Epithelial cell of proximal tubule (primary cell): ENCODE measurements around the gene PROSER2. TPM values are rescaled to one million over a fixed set of nuclear protein-coding genes. Genes with fewer than 3 reads are reported as not detected.

ENCODE experiments used
- DNase-seq: peaks from one replicate; pipeline ENCODE4 v3.0.0-alpha.2; 2011; ENCODE audit warnings: low read depth
- H3K4me3 ChIP-seq: 2 replicates; pipeline ENCODE4 v1.5.1; 2011; ENCODE audit warnings: low read depth, mild to moderate bottlenecking, low read length
- total RNA-seq: library from RNA; depleted of rRNA; stranded (reverse); fragments of >200 nt; gene quantifications from 2 replicates; pipeline ENCODE4 v1.2.3, GENCODE V29; 2015
- TF ChIP-seq, protein P1 (sequence below): conservative IDR thresholded peaks from 2 replicates; pipeline ENCODE4 v1.5.1; 2012; ENCODE audit warnings: low read depth, mild to moderate bottlenecking, low read length

The PROSER2 gene
- total RNA-seq, 1 donor from 2014 or later: 91.6 TPM

DNA sequence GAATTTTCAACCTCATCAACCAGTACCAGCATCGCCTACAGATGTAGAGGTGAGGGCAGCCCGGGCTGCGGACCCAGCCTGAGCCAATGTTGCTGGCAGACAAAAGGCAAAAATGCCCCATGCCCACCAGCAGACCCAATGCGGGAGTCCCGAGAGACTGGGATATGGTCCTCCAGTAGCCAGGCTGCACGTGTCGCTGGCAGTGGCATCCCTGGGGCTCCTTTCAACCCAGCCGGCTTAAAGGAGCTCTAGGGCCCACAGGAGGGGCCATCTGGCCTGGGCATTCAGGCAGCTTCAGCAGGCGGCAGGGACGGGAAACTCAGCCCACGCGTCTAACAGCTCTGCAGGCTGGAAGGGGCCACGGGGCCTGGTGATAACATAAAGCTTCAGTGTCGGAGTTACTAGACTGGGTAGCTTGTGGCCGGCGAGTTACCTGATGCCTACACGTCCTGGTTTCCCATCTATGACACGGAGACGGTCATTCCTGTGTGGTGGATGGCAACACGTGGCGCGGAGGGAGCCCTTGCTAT, 70.7 kb downstream of the PROSER2 start:
- no peak for DNase-seq
- TF ChIP-seq, protein P1, sequence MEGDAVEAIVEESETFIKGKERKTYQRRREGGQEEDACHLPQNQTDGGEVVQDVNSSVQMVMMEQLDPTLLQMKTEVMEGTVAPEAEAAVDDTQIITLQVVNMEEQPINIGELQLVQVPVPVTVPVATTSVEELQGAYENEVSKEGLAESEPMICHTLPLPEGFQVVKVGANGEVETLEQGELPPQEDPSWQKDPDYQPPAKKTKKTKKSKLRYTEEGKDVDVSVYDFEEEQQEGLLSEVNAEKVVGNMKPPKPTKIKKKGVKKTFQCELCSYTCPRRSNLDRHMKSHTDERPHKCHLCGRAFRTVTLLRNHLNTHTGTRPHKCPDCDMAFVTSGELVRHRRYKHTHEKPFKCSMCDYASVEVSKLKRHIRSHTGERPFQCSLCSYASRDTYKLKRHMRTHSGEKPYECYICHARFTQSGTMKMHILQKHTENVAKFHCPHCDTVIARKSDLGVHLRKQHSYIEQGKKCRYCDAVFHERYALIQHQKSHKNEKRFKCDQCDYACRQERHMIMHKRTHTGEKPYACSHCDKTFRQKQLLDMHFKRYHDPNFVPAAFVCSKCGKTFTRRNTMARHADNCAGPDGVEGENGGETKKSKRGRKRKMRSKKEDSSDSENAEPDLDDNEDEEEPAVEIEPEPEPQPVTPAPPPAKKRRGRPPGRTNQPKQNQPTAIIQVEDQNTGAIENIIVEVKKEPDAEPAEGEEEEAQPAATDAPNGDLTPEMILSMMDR: no peak
- no peak overlapping the region for H3K4me3 ChIP-seq

DNA sequence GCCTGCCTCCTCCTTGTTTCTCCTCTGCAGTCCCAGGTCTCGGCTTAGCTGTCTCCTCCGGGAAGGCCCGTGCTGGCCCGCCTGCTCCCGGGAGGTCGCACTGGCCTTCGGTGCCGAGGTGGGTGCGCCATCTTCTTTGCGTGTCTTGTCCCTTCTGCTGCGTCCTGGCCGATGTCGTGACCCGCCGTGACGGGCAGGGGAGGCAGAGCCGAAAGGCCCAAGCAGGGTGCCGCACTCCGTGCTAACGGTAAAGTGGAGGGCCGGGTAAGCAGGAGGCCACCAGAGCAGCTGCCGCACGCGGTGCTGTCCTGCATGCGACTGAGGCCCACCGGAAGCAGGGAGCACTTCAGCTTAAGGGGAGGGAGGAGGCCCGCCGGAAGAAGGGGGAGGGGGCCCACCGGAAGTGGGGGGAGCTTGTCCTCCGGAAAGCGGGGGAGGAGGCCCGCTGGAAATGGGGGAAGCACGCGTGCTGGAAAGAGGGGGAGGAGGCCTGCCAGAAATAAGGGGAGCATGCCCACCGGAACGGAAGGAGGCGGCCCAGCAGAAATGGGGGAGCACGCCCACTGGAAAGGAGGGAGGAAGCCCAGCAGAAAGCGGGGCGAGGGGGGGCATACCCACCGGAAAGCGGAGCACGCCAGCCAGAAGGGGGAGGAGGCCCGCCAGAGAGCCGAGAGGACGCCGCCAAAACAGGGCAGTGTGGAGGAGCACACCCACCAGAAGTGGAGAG, 71.4 kb downstream of the PROSER2 start:
- TF ChIP-seq, protein P1: no peak
- no peak overlapping the region for H3K4me3 ChIP-seq
- DNase-seq: no peak

DNA sequence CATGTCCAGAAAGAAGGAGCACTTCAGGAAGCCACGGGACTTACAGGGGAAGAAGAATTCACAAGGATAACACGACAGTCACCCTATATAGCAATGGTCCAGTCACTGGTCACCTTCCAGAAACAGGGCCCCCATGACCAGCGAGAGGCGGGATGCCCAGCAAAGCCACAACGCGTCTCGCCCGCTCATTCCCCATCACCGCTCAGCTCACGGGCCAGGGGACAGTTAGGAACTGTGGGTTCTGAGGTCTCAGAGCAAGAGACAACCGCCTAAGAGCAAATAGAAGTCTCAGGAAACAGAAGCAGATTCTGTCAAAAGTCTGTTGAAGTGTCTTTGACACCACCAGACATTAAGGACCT, 71.9 kb downstream of the PROSER2 start:
- no peak for DNase-seq
- no peak overlapping the region for H3K4me3 ChIP-seq
- TF ChIP-seq, protein P1: no peak

DNA sequence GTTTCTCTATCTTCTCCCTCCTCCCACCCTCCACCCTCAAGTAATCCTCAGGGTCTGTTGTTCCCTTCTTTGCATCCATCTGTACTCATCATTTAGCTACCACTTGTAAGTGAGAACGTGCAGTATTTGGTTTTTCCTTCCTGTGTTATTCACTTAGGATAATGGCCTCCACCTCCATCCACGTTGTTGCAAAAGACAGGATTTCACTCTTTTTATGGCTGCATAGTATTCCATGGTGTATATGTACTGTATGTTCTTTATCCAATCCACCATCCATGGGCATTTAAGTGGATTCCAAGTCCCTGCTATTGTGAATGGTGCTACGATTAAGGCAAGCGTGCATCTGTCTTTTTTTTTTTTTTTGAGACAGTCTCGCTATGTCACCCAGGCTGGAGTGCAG, 72.4 kb downstream of the PROSER2 start:
- H3K4me3 ChIP-seq: no peak overlapping the region
- DNase-seq: no peak
- TF ChIP-seq, protein P1: no peak

DNA sequence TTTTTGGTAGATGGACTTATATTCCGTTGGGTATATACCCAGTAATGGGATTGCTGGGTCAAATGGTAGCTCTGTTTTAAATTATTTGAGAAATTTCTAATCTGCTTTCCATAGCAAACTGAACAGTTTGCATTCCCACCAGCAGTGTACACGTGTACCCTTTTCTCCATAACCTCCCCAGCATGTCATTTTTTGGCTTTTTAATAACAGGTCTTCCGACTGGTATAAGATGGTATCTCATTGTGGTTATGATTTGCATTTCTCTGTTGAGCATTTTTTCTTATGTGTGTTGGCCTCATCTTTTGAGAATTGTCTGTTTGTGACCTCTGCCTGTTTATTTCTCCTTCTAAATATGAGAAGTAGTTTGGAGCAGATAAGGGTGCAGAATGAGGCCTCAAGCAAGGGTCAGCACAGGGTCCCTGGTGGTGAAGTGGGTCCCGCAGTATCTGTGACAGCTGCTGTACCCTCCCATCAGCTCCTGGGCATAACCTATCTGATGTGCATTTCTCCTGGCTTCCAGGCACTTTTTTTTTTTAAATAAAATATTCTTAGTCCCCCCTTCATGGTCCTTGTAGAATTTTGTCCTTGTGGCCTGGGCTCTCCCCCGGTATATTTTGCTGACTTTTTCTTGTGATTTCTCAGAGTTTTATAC, 73.5 kb downstream of the PROSER2 start:
- DNase-seq: no peak
- TF ChIP-seq, protein P1: no peak
- H3K4me3 ChIP-seq: no peak overlapping the region

DNA sequence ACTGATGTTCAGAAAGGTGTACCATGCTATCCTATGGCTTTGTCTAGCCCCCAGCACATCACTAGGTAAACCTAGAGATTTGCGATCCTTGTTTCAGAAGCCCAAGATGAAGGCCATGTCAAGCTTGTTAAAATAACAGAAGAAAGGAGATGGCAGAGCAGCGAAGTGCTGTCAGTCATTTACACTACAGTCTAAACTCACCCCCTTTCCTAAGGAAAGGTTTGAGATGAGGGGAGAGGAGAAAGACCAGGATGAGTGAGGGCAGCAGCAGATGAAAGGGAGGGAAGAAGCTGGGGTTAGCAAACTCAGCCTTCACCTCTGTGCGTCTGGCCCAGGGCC, 74.8 kb downstream of the PROSER2 start:
- TF ChIP-seq, protein P1: no peak
- no peak overlapping the region for H3K4me3 ChIP-seq
- DNase-seq: no peak
